Measurements from ENCODE around the gene THOC5.

THOC5 gene

GRCh38 chr22:29517215-29517908 is 36.2 kb downstream of the THOC5 start:
- H3K9me2 ChIP-seq (replicated peaks; ENCODE audit: insufficient read depth, low read length), result no peaks in the 10 kb centered on the region
- no peaks in the 10 kb centered on the region for H4K20me1 ChIP-seq (ENCODE audit: low read depth, low read length)
- H3K79me2 ChIP-seq (ENCODE audit: insufficient read depth, low read length), result no peaks in the 10 kb centered on the region
- no peak overlapping the region for H3K4me2 ChIP-seq (ENCODE audit: low read depth, low read length, poor library complexity, severe bottlenecking)
- no peaks in the 10 kb centered on the region for H3K27me3 ChIP-seq (ENCODE audit: low read length)
- H3F3A ChIP-seq (ENCODE audit: insufficient read depth), result no peaks in the 10 kb centered on the region
- H3K36me3 ChIP-seq (ENCODE audit: low read length), result peaks cover 6% of the 10 kb centered on the region; the same call in 1 of the 2 replicates
- TF ChIP-seq EZH2phosphoT487 (conservative IDR thresholded peaks at IDR 0.05; ENCODE audit: low read length) (no peak), CTCF (IDR thresholded peaks at IDR 0.05; ENCODE audit: insufficient read depth, low read length, poor library complexity, severe bottlenecking) (no peak)
- H3K4me3 ChIP-seq (ENCODE audit: insufficient read depth, low read length, poor library complexity, severe bottlenecking), result no peak overlapping the region
- H2AFZ ChIP-seq (ENCODE audit: low read depth, low read length, severe bottlenecking), result no peak overlapping the region
- H3K27ac ChIP-seq (ENCODE audit: low read depth, low read length), result no peak overlapping the region
- H3K9ac ChIP-seq (ENCODE audit: low read length), result no peak overlapping the region
- H3K9me3 ChIP-seq (ENCODE audit: insufficient read depth, low read length), result no peaks in the 10 kb centered on the region

GRCh38 chr22:29512031-29512430 is 41.5 kb downstream of the THOC5 start:
- Histone ChIP-seq H3K79me2 (ENCODE audit: insufficient read depth, low read length) (no peaks in the 10 kb centered on the region), H3F3A (ENCODE audit: insufficient read depth) (no peaks in the 10 kb centered on the region), H3K27me3 (ENCODE audit: low read length) (no peaks in the 10 kb centered on the region), H4K20me1 (ENCODE audit: low read depth, low read length) (no peaks in the 10 kb centered on the region), H3K9me3 (ENCODE audit: insufficient read depth, low read length) (no peaks in the 10 kb centered on the region), H3K9ac (ENCODE audit: low read length) (no peak overlapping the region), H3K9me2 (replicated peaks; ENCODE audit: insufficient read depth, low read length) (no peaks in the 10 kb centered on the region), H3K4me3 (ENCODE audit: insufficient read depth, low read length, poor library complexity, severe bottlenecking) (no peak overlapping the region), H3K36me3 (ENCODE audit: low read length) (peaks cover 4% of the 10 kb centered on the region; the same call in 1 of the 2 replicates), H2AFZ (ENCODE audit: low read depth, low read length, severe bottlenecking) (no peak overlapping the region), H3K4me2 (ENCODE audit: low read depth, low read length, poor library complexity, severe bottlenecking) (no peak overlapping the region), H3K27ac (ENCODE audit: low read depth, low read length) (no peak overlapping the region)
- TF ChIP-seq EZH2phosphoT487 (conservative IDR thresholded peaks at IDR 0.05; ENCODE audit: low read length), result no peak
- no peak for TF ChIP-seq CTCF (IDR thresholded peaks at IDR 0.05; ENCODE audit: insufficient read depth, low read length, poor library complexity, severe bottlenecking)

- H3F3A ChIP-seq (ENCODE audit: insufficient read depth), result no peaks in the 10 kb centered on the region
- H3K4me2 ChIP-seq (ENCODE audit: low read depth, low read length, poor library complexity, severe bottlenecking), result no peak overlapping the region
- H3K27me3 ChIP-seq (ENCODE audit: low read length), result no peaks in the 10 kb centered on the region
- no peak overlapping the region for H3K4me3 ChIP-seq (ENCODE audit: insufficient read depth, low read length, poor library complexity, severe bottlenecking)
- H3K9me3 ChIP-seq (ENCODE audit: insufficient read depth, low read length), result no peaks in the 10 kb centered on the region
- TF ChIP-seq EZH2phosphoT487 (conservative IDR thresholded peaks at IDR 0.05; ENCODE audit: low read length) (no peak), CTCF (IDR thresholded peaks at IDR 0.05; ENCODE audit: insufficient read depth, low read length, poor library complexity, severe bottlenecking) (no peak)
- H4K20me1 ChIP-seq (ENCODE audit: low read depth, low read length), result no peaks in the 10 kb centered on the region
- H2AFZ ChIP-seq (ENCODE audit: low read depth, low read length, severe bottlenecking), result no peak overlapping the region
- H3K27ac ChIP-seq (ENCODE audit: low read depth, low read length), result no peak overlapping the region
- H3K79me2 ChIP-seq (ENCODE audit: insufficient read depth, low read length), result no peaks in the 10 kb centered on the region
- peaks cover 4% of the 10 kb centered on the region; the same call in 1 of the 2 replicates for H3K36me3 ChIP-seq (ENCODE audit: low read length)
- no peaks in the 10 kb centered on the region for H3K9me2 ChIP-seq (replicated peaks; ENCODE audit: insufficient read depth, low read length)
- H3K9ac ChIP-seq (ENCODE audit: low read length), result no peak overlapping the region
These were observed 42.3 kb downstream of the THOC5 start for GRCh38 chr22:29511126-29511862.
